Endothelial cell of hepatic sinusoid (primary cell): ENCODE measurements around the gene UBE2K.
"Not testable (repeated sequence)": the region's sequence is repeated elsewhere in the genome, so short reads cannot be mapped to it uniquely, and the experiment has no call there.

ENCODE experiments used
- in situ Hi-C: cut with HindIII; loops from 2 replicates; pipeline ENCODE4 v1.10.0; 2017; ENCODE audit warnings: low sequenced_read_pairs

UBE2K gene

GRCh38 chr4:39721788-39722187, 23.9 kb downstream of the UBE2K start:
- in situ Hi-C loops: no loop called here

DNA sequence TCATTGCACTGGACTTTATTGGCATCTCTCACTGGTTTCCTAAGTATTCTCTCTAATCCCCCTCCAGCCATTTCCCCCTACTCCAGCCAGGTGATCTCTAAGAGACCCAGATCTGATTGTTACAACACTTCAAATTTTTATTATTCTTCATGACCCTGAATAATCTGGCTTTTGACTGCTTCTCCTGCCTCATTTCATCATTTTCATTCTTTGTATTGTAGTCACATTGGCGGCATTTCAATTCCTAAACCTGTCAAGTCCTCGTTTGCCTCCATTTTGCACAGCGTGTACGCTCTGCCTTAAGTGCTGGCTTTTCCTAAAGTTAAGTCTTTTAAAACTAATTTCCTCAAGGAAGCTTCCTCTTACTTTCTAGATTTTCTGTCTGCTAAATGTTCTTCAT, 31.6 kb downstream of the UBE2K start:
- in situ Hi-C loops: no loop called here

- in situ Hi-C loops: no loop called here
Observed at GRCh38 chr4:39730072-39730471, 32.1 kb downstream of the UBE2K start.

- in situ Hi-C loops: no loop called here
Observed at GRCh38 chr4:39731908-39732307, 34.0 kb downstream of the UBE2K start.

GRCh38 chr4:39732728-39733127, 34.8 kb downstream of the UBE2K start:
- in situ Hi-C loops: no loop called here

- in situ Hi-C loops: not testable (repeated sequence)
Observed at GRCh38 chr4:39739591-39739990, 41.7 kb downstream of the UBE2K start.

DNA sequence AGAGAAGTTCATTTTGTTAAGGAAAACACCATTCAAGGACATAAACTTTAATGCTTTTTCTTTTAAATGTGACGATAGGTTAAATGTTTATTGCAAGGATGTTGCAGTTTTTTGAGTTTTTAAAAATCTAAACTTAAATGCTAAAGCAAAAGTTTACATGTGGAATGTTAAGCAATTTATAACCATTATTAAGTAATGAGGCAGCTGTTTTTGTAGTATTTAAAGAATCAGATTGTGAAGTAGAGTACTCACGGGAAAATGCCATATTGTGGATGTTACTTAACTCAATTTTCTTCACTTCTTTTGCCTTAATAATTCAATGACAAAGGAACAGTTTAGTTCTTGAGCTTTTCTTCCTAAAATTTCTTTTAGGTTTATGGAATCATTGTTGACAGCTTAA, 43.5 kb downstream of the UBE2K start:
- in situ Hi-C loops: no loop called here

DNA sequence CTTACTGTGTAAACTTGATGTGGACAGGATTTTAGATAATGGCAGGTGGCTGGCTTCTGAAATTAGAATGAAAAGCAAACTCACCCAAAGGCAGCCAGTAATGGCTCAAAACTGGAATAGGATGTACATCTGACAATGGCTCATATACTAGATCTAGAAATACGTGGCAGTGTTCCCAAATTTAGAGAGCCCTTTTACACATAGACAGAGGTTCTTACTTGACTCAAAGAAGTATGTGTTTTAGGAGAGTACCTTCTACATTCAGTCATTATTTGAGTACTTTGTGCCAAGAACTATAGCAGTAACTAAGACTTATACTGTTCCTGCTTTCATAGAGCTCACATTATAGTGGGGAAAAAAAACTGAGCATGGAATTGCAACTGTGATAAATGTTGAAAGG, 48.0 kb downstream of the UBE2K start:
- in situ Hi-C loops: no loop called here

DNA sequence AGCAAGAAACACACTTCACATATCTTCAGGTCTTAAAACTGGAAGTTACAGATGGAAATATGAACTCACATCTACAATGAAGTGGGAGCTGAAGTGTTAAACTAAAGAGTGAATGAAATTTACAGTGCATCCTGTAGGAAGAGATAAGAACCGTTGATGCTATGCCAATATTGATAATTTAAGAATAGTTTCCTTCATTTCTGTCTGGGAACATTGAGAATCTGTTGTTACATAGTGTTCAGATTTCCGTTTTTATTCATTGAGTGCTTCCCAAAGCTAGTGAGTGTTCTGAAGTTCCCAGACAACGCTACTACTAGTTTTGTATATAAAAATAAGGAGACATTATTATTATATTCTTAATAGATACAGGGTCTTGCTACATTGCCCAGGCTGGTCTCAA, 52.3 kb downstream of the UBE2K start:
- in situ Hi-C loops: no loop called here

- in situ Hi-C loops: no loop called here
Observed at GRCh38 chr4:39754309-39754708, 56.4 kb downstream of the UBE2K start.

- in situ Hi-C loops: loop anchor here (5.0 kb wide), 1 partner anchor 96 kb away; no protein-coding TSS in a partner anchor
Observed at GRCh38 chr4:39756159-39756558, 58.2 kb downstream of the UBE2K start.

DNA sequence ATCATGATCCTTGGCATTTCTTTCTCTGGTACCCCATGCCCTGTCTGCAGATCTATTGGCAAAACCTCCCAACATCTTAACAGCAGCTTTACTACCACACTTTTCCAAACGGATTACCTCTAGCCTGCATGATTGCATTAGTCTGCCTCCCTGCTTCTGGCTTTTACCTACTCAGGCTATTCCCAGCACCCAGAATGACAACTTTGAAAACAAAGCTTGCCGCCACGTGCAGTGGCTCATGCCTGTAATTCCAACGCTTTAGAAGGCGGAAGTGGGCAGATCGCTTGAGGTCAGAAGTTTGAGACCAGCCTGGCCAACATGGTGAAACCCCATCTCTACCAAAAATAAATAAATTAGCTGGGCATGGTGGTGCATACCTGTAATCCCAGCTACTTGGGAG, 60.2 kb downstream of the UBE2K start:
- in situ Hi-C loops: loop anchor here (5.0 kb wide), 1 partner anchor 94 kb away; no protein-coding TSS in a partner anchor

- in situ Hi-C loops: loop anchor here (5.0 kb wide), 1 partner anchor 93 kb away; no protein-coding TSS in a partner anchor
Observed at GRCh38 chr4:39759569-39759968, 61.6 kb downstream of the UBE2K start.

GRCh38 chr4:39761005-39761667, 63.2 kb downstream of the UBE2K start:
- in situ Hi-C loops: no loop called here

GRCh38 chr4:39763714-39764572, 66.0 kb downstream of the UBE2K start:
- in situ Hi-C loops: no loop called here

- in situ Hi-C loops: no loop called here
Observed at GRCh38 chr4:39770005-39770404, 72.1 kb downstream of the UBE2K start.

DNA sequence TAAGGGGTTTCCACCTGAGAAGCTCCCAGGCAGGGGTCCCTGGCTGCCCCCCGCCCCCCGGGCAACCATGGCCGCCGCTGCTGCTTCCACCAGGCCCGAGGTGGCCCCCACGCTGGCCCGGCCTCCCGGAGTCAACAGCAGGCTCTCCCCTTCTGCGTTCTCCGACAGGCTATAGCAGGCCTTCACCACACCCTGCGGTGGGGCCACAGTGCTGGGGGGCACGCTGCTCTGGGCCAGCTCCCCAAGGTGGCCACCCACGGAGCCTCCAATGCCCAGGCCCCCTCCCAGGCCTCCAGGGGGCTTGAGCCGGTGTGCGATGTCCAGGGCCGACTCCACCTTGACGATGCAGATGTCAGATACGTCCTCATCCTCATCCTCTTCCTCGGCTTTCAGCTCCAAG, 72.5 kb downstream of the UBE2K start:
- in situ Hi-C loops: no loop called here

- in situ Hi-C loops: no loop called here
Observed at GRCh38 chr4:39770969-39771724, 73.2 kb downstream of the UBE2K start.

DNA sequence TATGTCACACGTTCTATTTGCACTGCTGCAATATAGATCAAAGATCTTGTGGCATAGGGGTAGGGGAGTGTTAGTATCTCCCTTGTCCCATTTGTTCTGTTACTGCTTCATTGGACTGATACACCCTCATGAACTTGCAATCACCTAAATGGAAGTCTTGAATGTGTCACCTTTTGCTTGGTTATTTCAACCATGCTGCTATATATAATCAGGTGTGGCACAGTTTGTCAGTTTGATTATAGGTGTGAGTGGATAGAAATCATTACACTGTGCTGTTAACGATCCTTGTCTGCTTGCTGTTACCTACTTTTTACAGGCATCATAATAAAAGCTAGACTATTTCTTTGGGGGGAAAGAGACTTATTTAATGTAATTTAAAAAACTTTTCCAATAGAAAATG, 84.1 kb downstream of the UBE2K start:
- in situ Hi-C loops: not testable (repeated sequence)

DNA sequence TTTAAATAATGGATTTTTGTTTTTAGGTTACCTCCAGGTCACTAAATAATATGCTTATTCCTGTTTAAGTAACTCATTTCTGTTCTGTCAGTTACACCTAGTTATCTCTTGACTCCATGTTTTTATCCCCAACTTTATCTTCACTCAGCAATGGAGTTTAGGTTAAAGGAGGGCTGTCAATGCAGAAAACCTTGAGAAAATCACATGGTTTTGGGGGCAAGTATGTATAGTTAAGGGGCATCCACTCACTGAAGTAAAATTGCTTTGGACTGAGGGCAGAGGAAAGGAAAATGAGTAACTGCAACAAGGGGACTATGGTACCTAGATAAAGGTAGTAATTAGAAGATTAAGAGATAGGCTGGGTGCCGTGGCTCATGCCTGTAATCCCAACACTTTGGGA, 87.1 kb downstream of the UBE2K start:
- in situ Hi-C loops: no loop called here

DNA sequence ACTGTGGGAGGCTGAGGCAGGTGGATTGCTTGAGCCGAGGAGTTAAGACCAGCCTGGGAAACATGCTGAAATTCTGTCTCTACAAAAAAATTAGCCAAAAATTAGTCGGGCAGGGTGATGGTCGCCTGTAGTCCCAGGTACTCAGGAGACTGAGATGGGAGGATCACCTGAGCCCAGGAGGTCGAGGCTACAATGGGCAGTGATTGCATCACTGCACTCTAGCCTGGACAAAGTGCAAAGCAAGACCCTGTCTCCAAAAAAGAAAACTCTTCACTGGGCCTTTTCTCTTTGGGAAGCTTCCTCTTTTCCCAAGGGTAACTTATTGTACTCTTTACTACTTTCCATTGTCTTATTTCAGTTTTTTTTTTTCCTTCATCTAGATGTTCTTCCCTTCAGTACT, 88.9 kb downstream of the UBE2K start:
- in situ Hi-C loops: no loop called here
